Liver (tissue), 9 donors: Measurements from ENCODE around the gene FGF1. TPM values are rescaled to one million over a fixed set of nuclear protein-coding genes. Genes with fewer than 3 reads are reported as not detected.

Experiments used
- DNase-seq: peaks from one replicate; pipeline ENCODE4 v3.0.0-alpha.2; 2017; ENCODE audit warnings: low spot score
- H3K27ac ChIP-seq, 2 donors: one replicate each; pipeline ENCODE4 v1.7.0; 2013; ENCODE audit warnings: inconsistent platforms in 2 of 2, low read length in 2 of 2, control low read depth in 1 of 2, low read depth in 1 of 2, mild to moderate bottlenecking in 1 of 2
- H3K27me3 ChIP-seq, 4 donors: one replicate each; pipeline versions ENCODE4 v1.6.1 to v1.7.0; 2013; ENCODE audit warnings: low read length in 3 of 4, inconsistent platforms in 1 of 4, mild to moderate bottlenecking in 1 of 4, moderate library complexity in 1 of 4; ENCODE audit not compliant: control insufficient read depth in 4 of 4, insufficient read depth in 4 of 4
- H3K36me3 ChIP-seq, 4 donors: one replicate each; pipeline versions ENCODE4 v1.6.1 to v1.7.0; 2013; ENCODE audit warnings: low read length in 3 of 4, mild to moderate bottlenecking in 3 of 4, low read depth in 1 of 4, moderate library complexity in 1 of 4; ENCODE audit not compliant: control insufficient read depth in 4 of 4, insufficient read depth in 3 of 4
- H3K4me1 ChIP-seq, 4 donors: one replicate each; pipeline versions ENCODE4 v1.6.1 to v1.7.0; 2013; ENCODE audit warnings: low read length in 3 of 4, mild to moderate bottlenecking in 3 of 4, moderate library complexity in 1 of 4; ENCODE audit not compliant: control insufficient read depth in 4 of 4, insufficient read depth in 4 of 4
- H3K4me3 ChIP-seq, 3 donors: one replicate each; pipeline versions ENCODE4 v1.6.1 to v1.7.0; 2013; ENCODE audit warnings: low read length in 3 of 3, control low read depth in 1 of 3, low read depth in 1 of 3, mild to moderate bottlenecking in 1 of 3
- H3K9ac ChIP-seq, 2 donors: one replicate each; pipeline ENCODE4 v1.7.0; 2013; ENCODE audit warnings: low read length in 2 of 2, mild to moderate bottlenecking in 2 of 2, moderate library complexity in 2 of 2, control low read depth in 1 of 2, low read depth in 1 of 2
- H3K9me3 ChIP-seq, 4 donors: one replicate each; pipeline versions ENCODE4 v1.6.1 to v1.7.0; 2013; ENCODE audit warnings: low read length in 3 of 4; ENCODE audit not compliant: control insufficient read depth in 4 of 4
- EGR1 ChIP-seq, 2 donors: IDR thresholded peaks; 2 replicates each; pipeline ENCODE4 v1.6.1; 2016 to 2018; ENCODE audit warnings: antibody characterized with exemption in 2 of 2, low read depth in 2 of 2
- FOXA1 ChIP-seq: IDR thresholded peaks from 2 replicates; pipeline ENCODE4 v1.6.1; 2016; ENCODE audit warnings: antibody characterized with exemption
- FOXA2 ChIP-seq: IDR thresholded peaks from 2 replicates; pipeline ENCODE4 v1.6.1; 2016; ENCODE audit warnings: antibody characterized with exemption
- GABPA ChIP-seq, 2 donors: IDR thresholded peaks in 1 of 2; conservative IDR thresholded peaks in 1 of 2; 2 replicates each; pipeline ENCODE4 v1.6.1; 2016; ENCODE audit warnings: antibody characterized with exemption in 2 of 2, mild to moderate bottlenecking in 1 of 2, moderate library complexity in 1 of 2
- HNF4A ChIP-seq, 2 donors: conservative IDR thresholded peaks; 2 replicates each; pipeline ENCODE4 v1.6.1; 2016; ENCODE audit warnings: antibody characterized with exemption in 2 of 2, mild to moderate bottlenecking in 2 of 2
- HNF4G ChIP-seq: IDR thresholded peaks from 2 replicates; pipeline ENCODE4 v1.6.1; 2016; ENCODE audit warnings: antibody characterized with exemption
- JUND ChIP-seq, 2 donors: IDR thresholded peaks; 2 replicates each; pipeline ENCODE4 v1.6.1; 2016; ENCODE audit warnings: antibody characterized with exemption in 2 of 2
- MAX ChIP-seq: IDR thresholded peaks from 2 replicates; pipeline ENCODE4 v1.6.1; 2016; ENCODE audit warnings: antibody characterized with exemption
- NR2F2 ChIP-seq: IDR thresholded peaks from 2 replicates; pipeline ENCODE4 v1.6.1; 2016; ENCODE audit warnings: antibody characterized with exemption
- RAD21 ChIP-seq, 2 donors: IDR thresholded peaks; 2 replicates each; pipeline ENCODE4 v1.6.1; 2016; ENCODE audit warnings: antibody characterized with exemption in 2 of 2, mild to moderate bottlenecking in 2 of 2
- REST ChIP-seq: IDR thresholded peaks from 2 replicates; pipeline ENCODE4 v1.6.1; 2016; ENCODE audit warnings: antibody characterized with exemption, mild to moderate bottlenecking
- RXRA ChIP-seq, 2 donors: IDR thresholded peaks; 2 replicates each; pipeline ENCODE4 v1.6.1; 2017 to 2018; ENCODE audit warnings: antibody characterized with exemption in 2 of 2, mild to moderate bottlenecking in 1 of 2
- TAF1 ChIP-seq: conservative IDR thresholded peaks from 2 replicates; pipeline ENCODE4 v1.6.1; 2016; ENCODE audit warnings: antibody characterized with exemption, mild to moderate bottlenecking
- YY1 ChIP-seq: IDR thresholded peaks from 2 replicates; pipeline ENCODE4 v1.6.1; 2016; ENCODE audit warnings: antibody characterized with exemption, mild to moderate bottlenecking
- ZBTB33 ChIP-seq: IDR thresholded peaks from 2 replicates; pipeline ENCODE4 v1.6.1; 2016; ENCODE audit warnings: antibody characterized with exemption
- WGBS: extraction: QIAGEN DNeasy Blood & Tissue Kit; methylation state at CpG from one replicate; pipeline ENCODE4 v1.1.7; 2013; 5-methylcytosine and 5-hydroxymethylcytosine counted together
- polyA plus RNA-seq, 2 donors: library from polyadenylated mRNA; stranded (reverse) in 1 of 2; unstranded in 1 of 2; fragments of 200-250 nt in 1 of 2; fragments of >200 nt in 1 of 2; fragmentation: Nextera tagmentation in 1 of 2; extraction: Ambion mirVana in 1 of 2; gene quantifications; one replicate each; pipeline versions ENCODE4 v1.2.1 to v1.2.3, GENCODE V29; 2013 to 2015
- total RNA-seq, 2 donors: library from RNA; depleted of rRNA; stranded (reverse); fragments of >200 nt; gene quantifications; one replicate each; pipeline ENCODE4 v1.2.3, GENCODE V29; 2014
- donor health status: healthy.
- donor health status: healthy.
- donor health status: healthy.
- donor health status: healthy.
- donor health status: healthy.

FGF1 gene
- total and polyA plus RNA-seq, 4 donors = 0.05 to 0.25 (median 0.16) TPM

- Histone ChIP-seq H3K9ac (no peak overlapping the region), H3K27ac (no peak overlapping the region), H3K4me3 (no peak overlapping the region), H3K9me3 (no peaks in the 10 kb centered on the region), H3K36me3 (no peaks in the 10 kb centered on the region), H3K4me1 (peaks cover 0 to 13% (median 1%) of the 10 kb centered on the region in 4 donors), H3K27me3 (no peaks in the 10 kb centered on the region)
- 85% methylated on average over 3 of the region's 3 CpGs for WGBS
- TF ChIP-seq HNF4A (conservative IDR thresholded peaks at IDR 0.05) = no peak
- TF ChIP-seq NR2F2 = no peak
- no peak for TF ChIP-seq JUND (IDR thresholded peaks at IDR 0.05)
- TF ChIP-seq REST = no peak
- no peak for TF ChIP-seq FOXA2
- TF ChIP-seq ZBTB33 = no peak
- TF ChIP-seq TAF1 = no peak
- no peak for TF ChIP-seq MAX
- no peak for TF ChIP-seq FOXA1
- no peak for TF ChIP-seq RAD21 (IDR thresholded peaks at IDR 0.05)
- TF ChIP-seq HNF4G = no peak
- no peak for TF ChIP-seq YY1
- no peak for TF ChIP-seq EGR1 (IDR thresholded peaks at IDR 0.05; ENCODE audit: low read depth in 2 of 2)
- TF ChIP-seq GABPA (IDR thresholded peaks at IDR 0.05 in 1 of 2, conservative IDR thresholded peaks at IDR 0.05 in 1 of 2) = no peak
- TF ChIP-seq RXRA (IDR thresholded peaks at IDR 0.05) = no peak
- DNase-seq = no peak
Observed at GRCh38 chr5:142544946-142545649, 140.8 kb downstream of the FGF1 start.

- Histone ChIP-seq H3K4me3 (no peak overlapping the region), H3K27ac (no peak overlapping the region), H3K9me3 (no peaks in the 10 kb centered on the region), H3K4me1 (peaks cover 0 to 13% (median 1%) of the 10 kb centered on the region in 4 donors), H3K9ac (no peak overlapping the region), H3K27me3 (no peaks in the 10 kb centered on the region), H3K36me3 (no peaks in the 10 kb centered on the region)
- 87% methylated on average over 8 of the region's 8 CpGs for WGBS
- no peak for TF ChIP-seq EGR1 (IDR thresholded peaks at IDR 0.05; ENCODE audit: low read depth in 2 of 2)
- TF ChIP-seq GABPA (IDR thresholded peaks at IDR 0.05 in 1 of 2, conservative IDR thresholded peaks at IDR 0.05 in 1 of 2) = no peak
- no peak for TF ChIP-seq JUND (IDR thresholded peaks at IDR 0.05)
- TF ChIP-seq TAF1 = no peak
- no peak for TF ChIP-seq HNF4A (conservative IDR thresholded peaks at IDR 0.05)
- no peak for TF ChIP-seq RAD21 (IDR thresholded peaks at IDR 0.05)
- DNase-seq = no peak
Observed at GRCh38 chr5:142544071-142544753, 141.7 kb downstream of the FGF1 start.
